ENCODE data around the gene THBS4.

DNA sequence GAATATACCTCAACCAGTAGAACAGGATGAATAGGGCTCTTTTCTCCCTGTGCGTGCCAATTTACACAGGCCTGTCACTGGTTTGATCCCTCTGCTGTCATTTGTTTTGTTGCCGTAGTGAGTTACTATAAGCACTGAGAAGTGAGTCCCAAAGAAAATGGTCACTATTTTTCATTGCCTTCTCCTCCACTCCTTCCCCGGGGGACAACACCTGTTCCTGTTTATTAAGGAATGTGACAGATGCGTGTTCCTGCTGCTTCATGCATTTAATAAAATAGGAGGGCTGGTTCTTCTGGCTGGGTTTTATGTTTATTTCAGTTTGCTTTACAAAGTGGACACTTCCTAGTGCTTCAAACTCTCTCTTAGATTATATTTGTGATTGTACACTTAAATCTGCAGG is 6.4 kb downstream of the THBS4 start:
- TF ChIP-seq CTCF (IDR thresholded peaks at IDR 0.05; ENCODE audit: low read depth, low read length, missing input control) (no peak), ZBTB33 (IDR thresholded peaks at IDR 0.05) (no peak), TAF1 (conservative IDR thresholded peaks at IDR 0.05) (no peak), YY1 (IDR thresholded peaks at IDR 0.05) (no peak), HNF4G (IDR thresholded peaks at IDR 0.05) (no peak), NR2F2 (IDR thresholded peaks at IDR 0.05) (no peak), RAD21 (IDR thresholded peaks at IDR 0.05) (no peak), SP1 (IDR thresholded peaks at IDR 0.05) (no peak), GABPA (IDR thresholded peaks at IDR 0.05 in 1 of 2, conservative IDR thresholded peaks at IDR 0.05 in 1 of 2) (no peak), JUND (IDR thresholded peaks at IDR 0.05) (no peak), EGR1 (IDR thresholded peaks at IDR 0.05; ENCODE audit: low read depth in 2 of 2) (no peak)
- TF ChIP-seq, protein P1, sequence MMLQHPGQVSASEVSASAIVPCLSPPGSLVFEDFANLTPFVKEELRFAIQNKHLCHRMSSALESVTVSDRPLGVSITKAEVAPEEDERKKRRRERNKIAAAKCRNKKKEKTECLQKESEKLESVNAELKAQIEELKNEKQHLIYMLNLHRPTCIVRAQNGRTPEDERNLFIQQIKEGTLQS (IDR thresholded peaks at IDR 0.05), result no peak
- TF ChIP-seq, protein P2, sequence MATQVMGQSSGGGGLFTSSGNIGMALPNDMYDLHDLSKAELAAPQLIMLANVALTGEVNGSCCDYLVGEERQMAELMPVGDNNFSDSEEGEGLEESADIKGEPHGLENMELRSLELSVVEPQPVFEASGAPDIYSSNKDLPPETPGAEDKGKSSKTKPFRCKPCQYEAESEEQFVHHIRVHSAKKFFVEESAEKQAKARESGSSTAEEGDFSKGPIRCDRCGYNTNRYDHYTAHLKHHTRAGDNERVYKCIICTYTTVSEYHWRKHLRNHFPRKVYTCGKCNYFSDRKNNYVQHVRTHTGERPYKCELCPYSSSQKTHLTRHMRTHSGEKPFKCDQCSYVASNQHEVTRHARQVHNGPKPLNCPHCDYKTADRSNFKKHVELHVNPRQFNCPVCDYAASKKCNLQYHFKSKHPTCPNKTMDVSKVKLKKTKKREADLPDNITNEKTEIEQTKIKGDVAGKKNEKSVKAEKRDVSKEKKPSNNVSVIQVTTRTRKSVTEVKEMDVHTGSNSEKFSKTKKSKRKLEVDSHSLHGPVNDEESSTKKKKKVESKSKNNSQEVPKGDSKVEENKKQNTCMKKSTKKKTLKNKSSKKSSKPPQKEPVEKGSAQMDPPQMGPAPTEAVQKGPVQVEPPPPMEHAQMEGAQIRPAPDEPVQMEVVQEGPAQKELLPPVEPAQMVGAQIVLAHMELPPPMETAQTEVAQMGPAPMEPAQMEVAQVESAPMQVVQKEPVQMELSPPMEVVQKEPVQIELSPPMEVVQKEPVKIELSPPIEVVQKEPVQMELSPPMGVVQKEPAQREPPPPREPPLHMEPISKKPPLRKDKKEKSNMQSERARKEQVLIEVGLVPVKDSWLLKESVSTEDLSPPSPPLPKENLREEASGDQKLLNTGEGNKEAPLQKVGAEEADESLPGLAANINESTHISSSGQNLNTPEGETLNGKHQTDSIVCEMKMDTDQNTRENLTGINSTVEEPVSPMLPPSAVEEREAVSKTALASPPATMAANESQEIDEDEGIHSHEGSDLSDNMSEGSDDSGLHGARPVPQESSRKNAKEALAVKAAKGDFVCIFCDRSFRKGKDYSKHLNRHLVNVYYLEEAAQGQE (IDR thresholded peaks at IDR 0.05), result no peak
